Gastrocnemius medialis (tissue), 4 donors: ENCODE measurements around the gene MINK1. TPM values are rescaled to one million over a fixed set of nuclear protein-coding genes. Genes with fewer than 3 reads are reported as not detected.

Experiments used
- ATAC-seq, 2 donors: fragments of 150-250 bp; one replicate each; pipeline ENCODE4 v1.9.1; 2016
- DNase-seq, 2 donors: peaks; one replicate each; pipeline ENCODE4 v3.0.0-alpha.2; 2019
- H3K27ac ChIP-seq, 4 donors: fragments of 200-600 bp; sonication (generic); 1 replicate in 1 of 4; 2 replicates in 3 of 4; pipeline ENCODE4 v1.5.1; 2016 to 2018; ENCODE audit warnings: mild to moderate bottlenecking in 2 of 4, moderate library complexity in 1 of 4
- H3K27me3 ChIP-seq, 3 donors: fragments of 200-600 bp; sonication (generic) in 2 of 3; 1 replicate in 1 of 3; 2 replicates in 2 of 3; pipeline versions ENCODE4 v1.5.1 to v1.6.0; 2016 to 2019; ENCODE audit warnings: mild to moderate bottlenecking in 1 of 3, moderate library complexity in 1 of 3
- H3K36me3 ChIP-seq, 2 donors: fragments of 200-600 bp; sonication (generic) in 1 of 2; one replicate each; pipeline ENCODE4 v1.5.1; 2017 to 2018
- H3K4me1 ChIP-seq, 2 donors: fragments of 200-600 bp; sonication (generic) in 1 of 2; one replicate each; pipeline ENCODE4 v1.5.1; 2016 to 2017; ENCODE audit warnings: mild to moderate bottlenecking in 2 of 2
- H3K4me3 ChIP-seq, 4 donors: fragments of 200-600 bp; sonication (generic) in 3 of 4; 1 replicate in 1 of 4; 2 replicates in 3 of 4; pipeline ENCODE4 v1.5.1; 2016 to 2019; ENCODE audit warnings: mild to moderate bottlenecking in 2 of 4
- H3K9me3 ChIP-seq, 3 donors: fragments of 200-600 bp; sonication (generic) in 2 of 3; 1 replicate in 1 of 3; 2 replicates in 2 of 3; pipeline ENCODE4 v1.5.1; 2016 to 2019
- POLR2A ChIP-seq, 2 donors: fragments of 450-650 bp; IDR thresholded peaks; one replicate each; pipeline ENCODE4 v1.6.1; 2017; ENCODE audit warnings: antibody characterized with exemption in 2 of 2, mild to moderate bottlenecking in 2 of 2, moderate library complexity in 2 of 2
- in situ Hi-C, 4 donors: fragments of 200-750 bp; cut with MboI; loops; one replicate each; pipeline versions ENCODE4 v1.15.0 to v1.8.0; 2017; ENCODE audit warnings: low sequenced_read_pairs in 4 of 4
- intact Hi-C: fragments of 100-400 bp; cut with DNase I; formaldehyde crosslinking; loops from one replicate; pipeline ENCODE4 v1.15.1; 2023; ENCODE audit warnings: low total_unique reads
- total RNA-seq, 4 donors: library from RNA; depleted of rRNA; stranded (reverse); fragments of >200 nt; gene quantifications; one replicate each; pipeline versions ENCODE4 v1.1.0 to v1.2.3, GENCODE V29; 2016
- TF ChIP-seq, protein P1 (sequence below), 5 experiments: fragments of 450-650 bp in 3 of 5; fragments of 200-600 bp in 2 of 5; sonication (generic) in 2 of 5; IDR thresholded peaks in 4 of 5; conservative IDR thresholded peaks in 1 of 5; 1 replicate in 4 of 5; 2 replicates in 1 of 5; pipeline ENCODE4 v1.5.1; 2016 to 2019; ENCODE audit warnings: antibody characterized with exemption in 5 of 5, mild to moderate bottlenecking in 3 of 5, moderate library complexity in 3 of 5

The MINK1 gene
- total RNA-seq, 4 donors from 2014 or later, result 11.7 to 20.2 (median 15.3) TPM

DNA sequence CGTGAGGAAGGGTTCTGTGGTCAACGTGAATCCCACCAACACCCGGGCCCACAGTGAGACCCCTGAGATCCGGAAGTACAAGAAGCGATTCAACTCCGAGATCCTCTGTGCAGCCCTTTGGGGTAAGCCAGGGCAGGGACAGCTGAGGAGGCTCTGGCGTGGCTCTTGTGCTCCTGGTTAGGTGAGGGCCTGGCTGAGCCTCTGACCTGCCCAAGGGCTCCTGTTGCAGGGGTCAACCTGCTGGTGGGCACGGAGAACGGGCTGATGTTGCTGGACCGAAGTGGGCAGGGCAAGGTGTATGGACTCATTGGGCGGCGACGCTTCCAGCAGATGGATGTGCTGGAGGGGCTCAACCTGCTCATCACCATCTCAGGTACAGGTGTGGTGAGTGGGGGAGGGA lies 62.0 kb downstream of the MINK1 start:
- in situ Hi-C loops, result loop anchor here in 2 of 4 donors (25.0 kb wide), 1 partner anchor 108 kb away; the partner anchor contains the start of genes GLTPD2 (in 2 of the 2), PSMB6 (in 2 of the 2) and VMO1 (in 2 of the 2)
- peaks cover 0 to 69% of the 10 kb centered on the region in 2 donors for H3K36me3 ChIP-seq
- no peaks in the 10 kb centered on the region for H3K9me3 ChIP-seq
- ATAC-seq, result no peak
- intact Hi-C loops, result no loop called here
- H3K27ac ChIP-seq, result no peak overlapping the region
- H3K4me3 ChIP-seq, result no peak overlapping the region
- peaks cover 0 to 16% (median 4%) of the 10 kb centered on the region in 3 donors for H3K27me3 ChIP-seq
- TF ChIP-seq POLR2A (IDR thresholded peaks at IDR 0.05), result no peak
- TF ChIP-seq, protein P1, sequence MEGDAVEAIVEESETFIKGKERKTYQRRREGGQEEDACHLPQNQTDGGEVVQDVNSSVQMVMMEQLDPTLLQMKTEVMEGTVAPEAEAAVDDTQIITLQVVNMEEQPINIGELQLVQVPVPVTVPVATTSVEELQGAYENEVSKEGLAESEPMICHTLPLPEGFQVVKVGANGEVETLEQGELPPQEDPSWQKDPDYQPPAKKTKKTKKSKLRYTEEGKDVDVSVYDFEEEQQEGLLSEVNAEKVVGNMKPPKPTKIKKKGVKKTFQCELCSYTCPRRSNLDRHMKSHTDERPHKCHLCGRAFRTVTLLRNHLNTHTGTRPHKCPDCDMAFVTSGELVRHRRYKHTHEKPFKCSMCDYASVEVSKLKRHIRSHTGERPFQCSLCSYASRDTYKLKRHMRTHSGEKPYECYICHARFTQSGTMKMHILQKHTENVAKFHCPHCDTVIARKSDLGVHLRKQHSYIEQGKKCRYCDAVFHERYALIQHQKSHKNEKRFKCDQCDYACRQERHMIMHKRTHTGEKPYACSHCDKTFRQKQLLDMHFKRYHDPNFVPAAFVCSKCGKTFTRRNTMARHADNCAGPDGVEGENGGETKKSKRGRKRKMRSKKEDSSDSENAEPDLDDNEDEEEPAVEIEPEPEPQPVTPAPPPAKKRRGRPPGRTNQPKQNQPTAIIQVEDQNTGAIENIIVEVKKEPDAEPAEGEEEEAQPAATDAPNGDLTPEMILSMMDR (IDR thresholded peaks at IDR 0.05 in 4 of 5, conservative IDR thresholded peaks at IDR 0.05 in 1 of 5), result no peak
- H3K4me1 ChIP-seq, result peaks cover 0 to 10% of the 10 kb centered on the region in 2 donors
- DNase-seq, result no peak

DNA sequence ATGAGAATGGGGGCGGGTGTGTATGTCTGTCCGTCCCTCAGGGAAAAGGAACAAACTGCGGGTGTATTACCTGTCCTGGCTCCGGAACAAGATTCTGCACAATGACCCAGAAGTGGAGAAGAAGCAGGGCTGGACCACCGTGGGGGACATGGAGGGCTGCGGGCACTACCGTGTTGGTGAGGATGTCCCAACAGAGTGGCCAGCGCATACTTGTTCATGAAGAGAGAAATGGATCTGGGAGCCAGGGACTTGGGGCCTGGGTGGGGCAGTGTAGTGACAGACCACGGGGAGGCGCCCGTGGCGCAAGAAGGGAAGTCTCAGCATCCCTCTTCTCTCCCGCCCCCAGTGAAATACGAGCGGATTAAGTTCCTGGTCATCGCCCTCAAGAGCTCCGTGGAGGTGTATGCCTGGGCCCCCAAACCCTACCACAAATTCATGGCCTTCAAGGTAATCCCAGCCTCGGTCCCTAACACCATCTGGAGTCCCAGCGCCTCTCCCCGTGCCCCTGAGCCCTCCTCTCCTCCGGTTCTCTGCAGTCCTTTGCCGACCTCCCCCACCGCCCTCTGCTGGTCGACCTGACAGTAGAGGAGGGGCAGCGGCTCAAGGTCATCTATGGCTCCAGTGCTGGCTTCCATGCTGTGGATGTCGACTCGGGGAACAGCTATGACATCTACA lies 62.7 kb downstream of the MINK1 start:
- peaks cover 0 to 62% of the 10 kb centered on the region in 2 donors for H3K36me3 ChIP-seq
- peaks cover 0 to 18% (median 4%) of the 10 kb centered on the region in 3 donors for H3K27me3 ChIP-seq
- DNase-seq (no peak), ATAC-seq (no peak)
- H3K27ac ChIP-seq, result no peak overlapping the region
- TF ChIP-seq, protein P1 (IDR thresholded peaks at IDR 0.05 in 4 of 5, conservative IDR thresholded peaks at IDR 0.05 in 1 of 5), result no peak
- H3K4me3 ChIP-seq, result no peak overlapping the region
- H3K4me1 ChIP-seq, result peaks cover 0 to 10% of the 10 kb centered on the region in 2 donors
- intact Hi-C loops (no loop called here), in situ Hi-C loops (loop anchor here in 2 of 4 donors (25.0 kb wide), 1 partner anchor 108 kb away; the partner anchor contains the start of genes GLTPD2 (in 2 of the 2), PSMB6 (in 2 of the 2) and VMO1 (in 2 of the 2))
- no peaks in the 10 kb centered on the region for H3K9me3 ChIP-seq

DNA sequence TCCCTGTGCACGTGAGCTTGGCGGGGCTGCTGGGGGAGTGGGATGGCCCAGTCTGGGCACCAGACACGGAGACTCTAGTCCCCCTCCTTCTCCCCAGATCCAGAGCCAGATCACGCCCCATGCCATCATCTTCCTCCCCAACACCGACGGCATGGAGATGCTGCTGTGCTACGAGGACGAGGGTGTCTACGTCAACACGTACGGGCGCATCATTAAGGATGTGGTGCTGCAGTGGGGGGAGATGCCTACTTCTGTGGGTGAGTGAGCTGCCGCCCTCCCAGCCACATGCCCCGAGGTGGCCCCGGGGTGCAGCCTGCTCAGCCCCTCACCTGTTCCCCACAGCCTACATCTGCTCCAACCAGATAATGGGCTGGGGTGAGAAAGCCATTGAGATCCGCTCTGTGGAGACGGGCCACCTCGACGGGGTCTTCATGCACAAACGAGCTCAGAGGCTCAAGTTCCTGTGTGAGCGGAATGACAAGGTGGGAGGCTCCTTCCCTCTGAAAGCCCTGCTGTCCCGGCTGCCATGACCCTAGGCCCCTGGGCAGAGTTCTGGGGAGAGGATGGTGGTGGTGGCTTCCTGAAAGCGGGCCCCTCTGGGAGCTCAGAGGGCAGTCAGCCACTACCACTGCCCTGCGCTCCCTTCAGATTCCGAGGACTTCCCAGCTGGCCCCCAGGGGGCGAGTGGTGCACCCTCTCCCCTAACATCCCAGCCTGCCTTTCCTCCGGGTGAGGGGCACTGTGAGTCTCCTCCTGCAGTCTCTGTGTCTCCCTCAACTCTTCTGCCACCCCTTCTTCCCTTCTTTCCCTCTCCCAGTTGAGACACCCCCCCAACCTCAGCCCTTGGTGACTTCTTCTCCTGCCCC lies 63.4 kb downstream of the MINK1 start:
- Histone ChIP-seq H3K4me3 (no peak overlapping the region), H3K36me3 (peaks cover 0 to 54% of the 10 kb centered on the region in 2 donors), H3K27ac (no peak overlapping the region), H3K4me1 (peaks cover 0 to 10% of the 10 kb centered on the region in 2 donors), H3K9me3 (no peaks in the 10 kb centered on the region), H3K27me3 (peaks cover 0 to 18% (median 4%) of the 10 kb centered on the region in 3 donors)
- in situ Hi-C loops, result loop anchor here in 2 of 4 donors (25.0 kb wide), 1 partner anchor 109 kb away; the partner anchor contains the start of genes GLTPD2 (in 2 of the 2), PSMB6 (in 2 of the 2) and VMO1 (in 2 of the 2)
- intact Hi-C loops, result no loop called here
- DNase-seq (no peak), ATAC-seq (no peak)
- TF ChIP-seq, protein P1 (IDR thresholded peaks at IDR 0.05 in 4 of 5, conservative IDR thresholded peaks at IDR 0.05 in 1 of 5), result no peak

DNA sequence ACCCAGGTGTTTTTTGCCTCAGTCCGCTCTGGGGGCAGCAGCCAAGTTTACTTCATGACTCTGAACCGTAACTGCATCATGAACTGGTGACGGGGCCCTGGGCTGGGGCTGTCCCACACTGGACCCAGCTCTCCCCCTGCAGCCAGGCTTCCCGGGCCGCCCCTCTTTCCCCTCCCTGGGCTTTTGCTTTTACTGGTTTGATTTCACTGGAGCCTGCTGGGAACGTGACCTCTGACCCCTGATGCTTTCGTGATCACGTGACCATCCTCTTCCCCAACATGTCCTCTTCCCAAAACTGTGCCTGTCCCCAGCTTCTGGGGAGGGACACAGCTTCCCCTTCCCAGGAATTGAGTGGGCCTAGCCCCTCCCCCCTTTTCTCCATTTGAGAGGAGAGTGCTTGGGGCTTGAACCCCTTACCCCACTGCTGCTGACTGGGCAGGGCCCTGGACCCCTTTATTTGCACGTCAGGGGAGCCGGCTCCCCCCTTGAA lies 64.1 kb downstream of the MINK1 start:
- Histone ChIP-seq H3K4me3 (no peak overlapping the region), H3K27me3 (peaks cover 0 to 18% (median 4%) of the 10 kb centered on the region in 3 donors), H3K36me3 (peaks cover 0 to 49% of the 10 kb centered on the region in 2 donors), H3K9me3 (no peaks in the 10 kb centered on the region), H3K4me1 (peaks cover 0 to 10% of the 10 kb centered on the region in 2 donors), H3K27ac (no peak overlapping the region)
- ATAC-seq, result no peak
- in situ Hi-C loops (loop anchor here in 2 of 4 donors (25.0 kb wide), 1 partner anchor 110 kb away; the partner anchor contains the start of genes GLTPD2 (in 2 of the 2), PSMB6 (in 2 of the 2) and VMO1 (in 2 of the 2)), intact Hi-C loops (no loop called here)
- TF ChIP-seq, protein P1 (IDR thresholded peaks at IDR 0.05 in 4 of 5, conservative IDR thresholded peaks at IDR 0.05 in 1 of 5), result no peak
- no peak for TF ChIP-seq POLR2A (IDR thresholded peaks at IDR 0.05)
- no peak for DNase-seq
